GM12891 (cell line): Measurements from ENCODE around the gene MCTP2.

Source experiments
- DNase-seq: peaks from one replicate; pipeline ENCODE4 v3.0.0; 2011; ENCODE audit warnings: low spot score; ENCODE audit not compliant: insufficient read length
- FAIRE-seq: peaks from 2 replicates; lab custom pipeline; 2011; peaks lifted over from hg19 to GRCh38; lab: Jason Lieb, UNC
- PAX5 ChIP-seq: IDR thresholded peaks from 2 replicates; pipeline ENCODE4 v1.6.1; 2011; ENCODE audit warnings: low read length, moderate library complexity, mild to moderate bottlenecking; ENCODE audit not compliant: insufficient read depth, severe bottlenecking
- POLR2A ChIP-seq: IDR thresholded peaks from 2 replicates; pipeline ENCODE4 v1.6.1; 2011; ENCODE audit warnings: low read depth, low read length, control low read depth
- POLR2AphosphoS5 ChIP-seq: IDR thresholded peaks from 2 replicates; pipeline ENCODE4 v1.6.1; 2011; ENCODE audit warnings: low read depth, low read length, control low read depth
- POU2F2 ChIP-seq: IDR thresholded peaks from 2 replicates; pipeline ENCODE4 v1.6.1; 2011; ENCODE audit warnings: low read depth, mild to moderate bottlenecking, control low read depth, low read length, moderate library complexity
- SPI1 ChIP-seq: IDR thresholded peaks from 2 replicates; pipeline ENCODE4 v1.6.1; 2011; ENCODE audit warnings: low read depth, low read length, control low read depth
- TAF1 ChIP-seq: IDR thresholded peaks from 2 replicates; pipeline ENCODE4 v1.6.1; 2011; ENCODE audit warnings: low read depth, low read length, control low read depth

MCTP2 gene

DNA sequence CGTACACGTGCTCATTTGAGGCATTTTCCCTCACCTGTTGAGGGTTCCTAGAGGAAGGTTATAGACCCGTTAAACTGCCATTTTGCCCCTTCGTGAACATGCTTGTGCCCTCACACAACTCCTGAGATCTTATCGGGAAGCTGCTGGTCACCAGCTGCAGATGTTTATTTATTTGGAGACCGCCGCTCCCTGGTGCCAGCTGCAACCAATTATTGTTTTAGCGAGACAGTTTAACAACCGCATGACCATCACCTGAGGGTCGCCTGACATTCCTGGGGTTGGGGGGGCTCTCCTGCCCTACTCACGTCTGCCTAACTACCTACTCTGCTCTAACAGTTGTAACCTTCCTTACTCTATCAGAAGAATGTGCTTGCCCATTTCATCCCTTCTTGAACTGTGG, 292.5 kb downstream of the MCTP2 start:
- no peak for FAIRE-seq
- no peak for TF ChIP-seq PAX5
- TF ChIP-seq POLR2AphosphoS5 = no peak
- TF ChIP-seq SPI1 = no peak
- TF ChIP-seq POLR2A = no peak
- no peak for TF ChIP-seq POU2F2
- no peak for TF ChIP-seq TAF1

DNA sequence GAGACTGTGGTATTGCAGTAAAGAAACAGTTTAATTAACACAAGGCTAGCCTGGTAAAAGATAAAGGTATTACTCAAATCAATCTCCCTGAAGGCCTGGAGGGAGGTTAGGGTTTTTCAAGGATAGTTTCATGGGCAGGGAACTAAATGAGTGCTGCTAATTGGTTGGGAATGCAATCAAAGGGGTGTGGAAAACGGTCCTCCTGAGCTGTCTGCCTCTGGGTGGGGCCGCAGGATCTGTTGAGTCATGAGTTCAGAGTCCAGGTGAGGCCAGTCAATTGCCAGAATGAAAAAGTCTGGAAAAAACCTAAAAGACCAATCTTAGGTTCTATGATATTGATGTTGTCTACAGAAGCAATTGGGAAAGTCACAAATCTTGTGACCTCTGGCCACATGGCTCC, 293.2 kb downstream of the MCTP2 start:
- TF ChIP-seq SPI1 = no peak
- TF ChIP-seq POU2F2 = no peak
- no peak for TF ChIP-seq PAX5
- no peak for TF ChIP-seq TAF1
- TF ChIP-seq POLR2AphosphoS5 = no peak
- no peak for TF ChIP-seq POLR2A
- no peak for DNase-seq
- FAIRE-seq = no peak

More for the DNA sequence above, 292.5 kb downstream of the MCTP2 start:
- DNase-seq = no peak

DNA sequence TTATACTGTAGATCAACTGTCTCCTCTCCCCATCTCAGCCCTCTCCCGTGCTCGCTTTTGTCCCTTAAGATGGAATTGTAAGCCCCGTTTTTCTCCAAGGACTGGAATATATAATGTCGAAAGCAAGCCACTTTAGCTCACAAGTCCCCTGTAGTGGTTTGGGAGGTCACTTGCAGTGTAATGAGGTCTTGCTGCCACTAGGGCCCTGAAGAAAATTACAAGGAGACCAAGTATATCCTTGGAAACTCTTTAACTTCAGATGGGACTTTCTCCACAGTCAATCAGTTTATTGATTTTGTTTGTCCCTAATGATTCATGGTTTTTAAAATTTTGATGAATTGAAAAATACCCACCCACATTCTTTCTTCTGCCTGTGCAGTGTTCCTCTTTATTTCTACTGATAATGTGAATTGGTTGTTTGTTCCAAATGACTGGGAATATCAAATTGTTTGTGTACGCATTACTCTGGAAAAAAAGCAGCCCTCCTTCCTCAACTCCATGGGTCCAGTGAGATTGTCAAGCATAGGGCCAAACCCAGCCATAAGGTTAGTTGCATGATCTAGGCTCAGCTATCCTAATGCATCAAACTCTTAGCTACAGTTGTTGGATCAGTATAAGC, 294.8 kb downstream of the MCTP2 start:
- TF ChIP-seq POU2F2 (no peak), SPI1 (no peak), PAX5 (no peak), POLR2AphosphoS5 (no peak), POLR2A (no peak), TAF1 (no peak)

DNA sequence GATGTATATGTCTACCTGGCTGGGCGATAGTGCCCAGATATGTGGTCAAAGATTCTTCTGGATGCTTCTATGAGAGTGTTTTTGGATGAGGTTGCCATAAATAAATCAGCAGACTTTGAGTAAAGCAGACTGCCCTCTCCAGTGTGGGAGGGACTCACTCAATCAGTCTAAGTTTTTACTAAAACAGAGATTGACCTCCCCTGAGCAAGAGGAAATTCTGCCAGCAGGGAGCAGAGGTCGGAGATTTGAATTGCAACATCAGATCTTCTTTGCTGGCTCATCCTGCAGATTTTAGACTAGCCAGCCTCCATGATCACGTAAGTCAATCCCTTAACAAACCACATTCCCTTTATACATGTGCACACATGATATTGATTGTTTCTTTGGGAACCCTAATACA, 300.9 kb downstream of the MCTP2 start:
- DNase-seq = no peak
- TF ChIP-seq SPI1 = no peak
- TF ChIP-seq POLR2A = no peak
- TF ChIP-seq TAF1 = no peak
- TF ChIP-seq POU2F2 = no peak
- TF ChIP-seq PAX5 = no peak
- TF ChIP-seq POLR2AphosphoS5 = no peak
- FAIRE-seq = no peak

More for the DNA sequence above, 294.8 kb downstream of the MCTP2 start:
- FAIRE-seq (no peak), DNase-seq (no peak)
